HepG2 (cell line): ENCODE data around the gene GNAI2. TPM values are rescaled to one million over a fixed set of nuclear protein-coding genes. Genes with fewer than 3 reads are reported as not detected.
A peak's percentile ranks its signal among the peaks of the same experiment; 100 is the strongest.

ENCODE experiments used
- FOSL2 ChIP-seq: sonication (generic); formaldehyde crosslinking; IDR thresholded peaks from 2 replicates; pipeline ENCODE4 v1.4.0; 2020; ENCODE audit warnings: missing genetic modification reagents
- FOXK2 ChIP-seq: fragments of 450-650 bp; IDR thresholded peaks from 2 replicates; pipeline ENCODE4 v1.6.1; 2016
- GTF2F1 ChIP-seq: fragments of 150-350 bp; IDR thresholded peaks from 2 replicates; pipeline ENCODE4 v1.6.1; 2014; ENCODE audit warnings: low read length
- HNRNPLL ChIP-seq: fragments of 200-400 bp; formaldehyde crosslinking; IDR thresholded peaks from 2 replicates; pipeline ENCODE4 v1.6.1; 2017; ENCODE audit warnings: mild to moderate bottlenecking, low read depth, low read length; ENCODE audit not compliant: poor library complexity, severe bottlenecking
- ISL2 ChIP-seq: sonication (generic); formaldehyde crosslinking; IDR thresholded peaks from 2 replicates; pipeline ENCODE4 v1.5.0; 2020; ENCODE audit warnings: missing genetic modification reagents
- KAT8 ChIP-seq: IDR thresholded peaks from 2 replicates; pipeline ENCODE4 v1.6.1; 2016; ENCODE audit warnings: missing genetic modification reagents, missing compliant biosample characterization
- MEF2D ChIP-seq: sonication (generic); formaldehyde crosslinking; IDR thresholded peaks from 2 replicates; pipeline ENCODE4 v1.5.1; 2020; ENCODE audit warnings: mild to moderate bottlenecking, missing genetic modification reagents
- NRL ChIP-seq: sonication (generic); formaldehyde crosslinking; IDR thresholded peaks from 2 replicates; pipeline ENCODE4 v1.5.0; 2020; ENCODE audit warnings: missing genetic modification reagents, mild to moderate bottlenecking, moderate library complexity, borderline replicate concordance
- POLR2AphosphoS2 ChIP-seq: IDR thresholded peaks from 2 replicates; pipeline ENCODE4 v1.6.1; 2011; ENCODE audit warnings: low read depth, low read length, improper control_type of control experiment
- ZNF10 ChIP-seq: sonication (generic); formaldehyde crosslinking; IDR thresholded peaks from 2 replicates; pipeline ENCODE4 v1.4.0; 2020; ENCODE audit warnings: mild to moderate bottlenecking, low read depth, missing genetic modification reagents, borderline replicate concordance
- ZNF24 ChIP-seq: fragments of 450-650 bp; IDR thresholded peaks from 2 replicates; pipeline ENCODE4 v1.6.1; 2017; ENCODE audit warnings: antibody characterized with exemption, mild to moderate bottlenecking
- ZNF282 ChIP-seq: fragments of 450-650 bp; IDR thresholded peaks from 2 replicates; pipeline ENCODE4 v1.6.1; 2018; ENCODE audit not compliant: partially characterized antibody
- ZNF318 ChIP-seq: sonication (generic); formaldehyde crosslinking; IDR thresholded peaks from 2 replicates; pipeline ENCODE4 v1.4.0; 2020; ENCODE audit warnings: mild to moderate bottlenecking, missing genetic modification reagents
- ZNF331 ChIP-seq: sonication (generic); formaldehyde crosslinking; IDR thresholded peaks from 2 replicates; pipeline ENCODE4 v1.4.0; 2020; ENCODE audit warnings: missing genetic modification reagents
- ZNF337 ChIP-seq: sonication (generic); formaldehyde crosslinking; IDR thresholded peaks from 2 replicates; pipeline ENCODE4 v1.5.1; 2020; ENCODE audit warnings: missing genetic modification reagents, low read depth, mild to moderate bottlenecking, borderline replicate concordance
- ZNF383 ChIP-seq: sonication (generic); formaldehyde crosslinking; IDR thresholded peaks from 2 replicates; pipeline ENCODE4 v1.4.0; 2020; ENCODE audit warnings: missing genetic modification reagents, mild to moderate bottlenecking, borderline replicate concordance
- ZNF574 ChIP-seq: sonication (generic); formaldehyde crosslinking; IDR thresholded peaks from 2 replicates; pipeline ENCODE4 v1.4.0; 2020; ENCODE audit warnings: missing genetic modification reagents
- ZNF746 ChIP-seq: sonication (generic); formaldehyde crosslinking; IDR thresholded peaks from 2 replicates; pipeline ENCODE4 v1.8.0; 2022; ENCODE audit warnings: mild to moderate bottlenecking, missing genetic modification reagents
- ZNF782 ChIP-seq: sonication (generic); formaldehyde crosslinking; IDR thresholded peaks from 2 replicates; pipeline ENCODE4 v1.4.0; 2020; ENCODE audit warnings: missing genetic modification reagents, mild to moderate bottlenecking, borderline replicate concordance
- ZNF879 ChIP-seq: sonication (generic); formaldehyde crosslinking; IDR thresholded peaks from 2 replicates; pipeline ENCODE4 v1.8.1; 2023; ENCODE audit warnings: missing genetic modification reagents
- polyA plus RNA-seq, 8 experiments: library from polyadenylated mRNA; depleted of rRNA in 3 of 8; stranded (reverse) in 7 of 8; unstranded in 1 of 8; fragments of >200 nt; fragmentation: Illumina TruSeq in 4 of 8; extraction: Trizol in 4 of 8; gene quantifications; 2 replicates each; pipeline versions ENCODE4 v1.2.1 to v1.2.3, GENCODE V29; 2011 to 2016; ENCODE audit warnings: low read depth in 4 of 8, missing spikeins in 1 of 8, mixed read lengths in 1 of 8; ENCODE audit not compliant: insufficient read depth in 1 of 8
- total RNA-seq, 5 experiments: library from RNA; depleted of rRNA; stranded (reverse); fragments of >200 nt; fragmentation: Illumina TruSeq; extraction: Trizol; gene quantifications; 2 replicates each; pipeline ENCODE4 v1.2.3, GENCODE V29; 2016; ENCODE audit warnings: low read depth in 1 of 5

The GNAI2 gene
- total and polyA plus RNA-seq, 2 of the 13 experiments (the other 11 are each of a cell fraction or from before 2014, with no cell fraction given) = 51.1 to 66.2 TPM

- no peak for TF ChIP-seq ZNF782
- no peak for TF ChIP-seq ZNF282
- TF ChIP-seq NRL (CRISPR knock-in tag) = peak; percentile 21; the same call in 1 of the 2 replicates
- TF ChIP-seq FOXK2 = no peak
- 0 out of 2 replicates have a peak, but pooled peaks have one; percentile 36 for TF ChIP-seq MEF2D
- no peak for TF ChIP-seq GTF2F1
- no peak for TF ChIP-seq ZNF746 (CRISPR knock-in tag)
- no peak for TF ChIP-seq HNRNPLL
- TF ChIP-seq ISL2 (CRISPR knock-in tag) = peak; percentile 60; the same call in 1 of the 2 replicates
- TF ChIP-seq KAT8 (CRISPR knock-in tag) = peak; percentile 40; the same call in 1 of the 2 replicates
- TF ChIP-seq ZNF574 (CRISPR knock-in tag) = peak; percentile 41; the same call in 1 of the 2 replicates
- TF ChIP-seq ZNF337 = no peak
- TF ChIP-seq ZNF879 (CRISPR knock-in tag) = no peak
- no peak for TF ChIP-seq POLR2AphosphoS2
- TF ChIP-seq FOSL2 (CRISPR knock-in tag) = peak; percentile 23; the same call in 1 of the 2 replicates
- TF ChIP-seq ZNF10 = no peak
- TF ChIP-seq ZNF318 (CRISPR knock-in tag) = no peak
- 0 out of 2 replicates have a peak, but pooled peaks have one; percentile 27 for TF ChIP-seq ZNF331 (CRISPR knock-in tag)
- TF ChIP-seq ZNF24 = no peak
- no peak for TF ChIP-seq ZNF383
These were observed 46.7 kb upstream of the GNAI2 start (continued) for GRCh38 chr3:50189274-50189673.
